Smooth muscle cell (in vitro differentiated cells): ENCODE data around the gene DERA. TPM values are rescaled to one million over a fixed set of nuclear protein-coding genes. Genes with fewer than 3 reads are reported as not detected.

Experiments
- DNase-seq: peaks from one replicate; lab custom pipeline; 2025; ENCODE audit not compliant: unreplicated experiment; lab: John Stamatoyannopoulos, UW
- H2AFZ ChIP-seq: fragments of 200-600 bp; sonication (generic); 2 replicates; pipeline ENCODE4 v1.6.0; 2016; ENCODE audit warnings: antibody characterized with exemption, low read depth, mild to moderate bottlenecking
- H3F3A ChIP-seq: fragments of 200-600 bp; sonication (generic); 2 replicates; pipeline ENCODE4 v1.6.0; 2017; ENCODE audit warnings: antibody characterized with exemption, low read depth
- H3K27ac ChIP-seq: fragments of 200-600 bp; sonication (generic); 2 replicates; pipeline ENCODE4 v1.5.1; 2016; ENCODE audit warnings: low read depth, mild to moderate bottlenecking
- H3K27me3 ChIP-seq: fragments of 200-600 bp; sonication (generic); 2 replicates; pipeline ENCODE4 v1.6.1; 2016; ENCODE audit warnings: low read depth, mild to moderate bottlenecking
- H3K36me3 ChIP-seq: fragments of 200-600 bp; sonication (generic); 2 replicates; pipeline ENCODE4 v1.5.1; 2016; ENCODE audit warnings: low read depth
- H3K4me1 ChIP-seq: fragments of 200-600 bp; sonication (generic); 2 replicates; pipeline ENCODE4 v1.5.1; 2016; ENCODE audit warnings: low read depth
- H3K4me2 ChIP-seq: fragments of 200-600 bp; sonication (generic); 2 replicates; pipeline ENCODE4 v1.6.0; 2016; ENCODE audit warnings: mild to moderate bottlenecking
- H3K4me3 ChIP-seq: fragments of 200-600 bp; sonication (generic); 2 replicates; pipeline ENCODE4 v1.5.1; 2016; ENCODE audit warnings: mild to moderate bottlenecking
- H3K79me2 ChIP-seq: fragments of 200-600 bp; sonication (generic); 2 replicates; pipeline ENCODE4 v1.6.0; 2016; ENCODE audit warnings: low read depth, mild to moderate bottlenecking
- H3K9ac ChIP-seq: fragments of 200-600 bp; sonication (generic); 2 replicates; pipeline ENCODE4 v1.6.0; 2016; ENCODE audit warnings: low read depth
- H3K9me3 ChIP-seq: fragments of 200-600 bp; sonication (generic); replicated peaks from 2 replicates; pipeline ENCODE4 v1.5.1; 2016; ENCODE audit warnings: low read depth
- H4K20me1 ChIP-seq: fragments of 200-600 bp; sonication (generic); 2 replicates; pipeline ENCODE4 v1.6.0; 2016; ENCODE audit warnings: low read depth
- WGBS: methylation state at CpG from one replicate; pipeline ENCODE4 v1.1.7; 2016; ENCODE audit warnings: low lambda C conversion rate; 5-methylcytosine and 5-hydroxymethylcytosine counted together
- polyA plus RNA-seq: library from polyadenylated mRNA; unstranded; fragments of >200 nt; fragmentation: Nextera tagmentation; extraction: Ambion mirVana; gene quantifications from 2 replicates; pipeline ENCODE4 v1.2.1, GENCODE V29; 2016
- total RNA-seq: library from RNA; depleted of rRNA; stranded (reverse); fragments of >200 nt; gene quantifications from 2 replicates; pipeline ENCODE4 v1.2.3, GENCODE V29; 2014
- TF ChIP-seq, protein P1 (sequence below): fragments of 200-600 bp; sonication (generic); IDR thresholded peaks from 2 replicates; pipeline ENCODE4 v1.5.1; 2017; ENCODE audit warnings: borderline replicate concordance, mild to moderate bottlenecking, antibody characterized with exemption; ENCODE audit not compliant: insufficient read depth, poor library complexity, severe bottlenecking

DERA gene
- total and polyA plus RNA-seq, 2 experiments from 2014 or later: 23.3 to 35.1 TPM

DNA sequence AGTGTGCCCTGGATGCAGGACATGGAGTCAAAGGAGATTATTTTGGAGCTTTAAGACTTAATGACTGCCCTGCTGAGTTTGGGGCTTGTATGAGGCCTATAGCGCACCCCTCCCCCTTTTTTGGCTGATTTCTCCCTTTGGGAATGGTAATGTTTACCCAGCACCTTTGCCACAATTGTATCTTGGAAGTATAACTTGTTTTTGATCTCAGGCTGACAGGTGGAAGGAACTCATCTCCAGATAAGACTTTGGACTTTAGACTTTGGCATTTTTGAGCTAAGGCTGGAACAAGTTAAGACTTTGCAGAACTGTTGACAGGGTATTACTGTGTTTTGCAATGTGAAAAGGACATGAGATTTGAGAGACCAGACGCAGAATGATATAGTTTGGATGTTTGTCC, 110.5 kb downstream of the DERA start:
- no peak overlapping the region for H3K4me2 ChIP-seq
- no peaks in the 10 kb centered on the region for H3K36me3 ChIP-seq
- H4K20me1 ChIP-seq: no peaks in the 10 kb centered on the region
- peaks cover 7% of the 10 kb centered on the region for H3K9me3 ChIP-seq
- no peak overlapping the region for H3K4me3 ChIP-seq
- H3K27me3 ChIP-seq: no peaks in the 10 kb centered on the region
- WGBS: 85% methylated on average over 2 of the region's 2 CpGs
- H2AFZ ChIP-seq: no peak overlapping the region
- no peak overlapping the region for H3K9ac ChIP-seq
- no peak for DNase-seq
- no peak overlapping the region for H3K27ac ChIP-seq
- H3F3A ChIP-seq: no peaks in the 10 kb centered on the region
- H3K4me1 ChIP-seq: no peaks in the 10 kb centered on the region
- TF ChIP-seq, protein P1, sequence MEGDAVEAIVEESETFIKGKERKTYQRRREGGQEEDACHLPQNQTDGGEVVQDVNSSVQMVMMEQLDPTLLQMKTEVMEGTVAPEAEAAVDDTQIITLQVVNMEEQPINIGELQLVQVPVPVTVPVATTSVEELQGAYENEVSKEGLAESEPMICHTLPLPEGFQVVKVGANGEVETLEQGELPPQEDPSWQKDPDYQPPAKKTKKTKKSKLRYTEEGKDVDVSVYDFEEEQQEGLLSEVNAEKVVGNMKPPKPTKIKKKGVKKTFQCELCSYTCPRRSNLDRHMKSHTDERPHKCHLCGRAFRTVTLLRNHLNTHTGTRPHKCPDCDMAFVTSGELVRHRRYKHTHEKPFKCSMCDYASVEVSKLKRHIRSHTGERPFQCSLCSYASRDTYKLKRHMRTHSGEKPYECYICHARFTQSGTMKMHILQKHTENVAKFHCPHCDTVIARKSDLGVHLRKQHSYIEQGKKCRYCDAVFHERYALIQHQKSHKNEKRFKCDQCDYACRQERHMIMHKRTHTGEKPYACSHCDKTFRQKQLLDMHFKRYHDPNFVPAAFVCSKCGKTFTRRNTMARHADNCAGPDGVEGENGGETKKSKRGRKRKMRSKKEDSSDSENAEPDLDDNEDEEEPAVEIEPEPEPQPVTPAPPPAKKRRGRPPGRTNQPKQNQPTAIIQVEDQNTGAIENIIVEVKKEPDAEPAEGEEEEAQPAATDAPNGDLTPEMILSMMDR: no peak
- H3K79me2 ChIP-seq: no peaks in the 10 kb centered on the region

DNA sequence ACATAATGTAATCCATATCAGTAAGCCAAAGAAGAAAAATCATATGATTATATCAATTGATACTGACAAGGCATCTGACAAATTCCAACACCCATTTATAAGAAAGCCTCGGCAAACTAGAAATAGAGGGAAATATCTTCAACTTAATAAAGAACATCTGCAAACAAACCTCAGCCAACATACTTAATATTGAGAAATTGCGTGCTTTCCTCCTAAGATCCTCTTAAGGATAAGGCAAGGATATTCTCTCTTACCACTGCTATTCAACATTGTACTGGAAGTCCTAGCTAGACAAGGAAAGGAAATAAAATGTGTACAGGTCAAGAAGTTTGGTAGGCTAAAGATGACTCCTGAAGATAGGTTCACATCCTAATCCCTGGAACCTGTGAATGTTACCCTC, 115.9 kb downstream of the DERA start:
- peaks cover 7% of the 10 kb centered on the region for H3K9me3 ChIP-seq
- no peaks in the 10 kb centered on the region for H3K79me2 ChIP-seq
- no peak overlapping the region for H3K4me3 ChIP-seq
- no peaks in the 10 kb centered on the region for H3F3A ChIP-seq
- no peak overlapping the region for H3K9ac ChIP-seq
- WGBS: 97% methylated on average over 2 of the region's 2 CpGs
- TF ChIP-seq, protein P1: no peak
- no peak for DNase-seq
- H3K4me2 ChIP-seq: no peak overlapping the region
- no peak overlapping the region for H2AFZ ChIP-seq
- no peak overlapping the region for H3K27ac ChIP-seq
- H4K20me1 ChIP-seq: no peaks in the 10 kb centered on the region
- no peaks in the 10 kb centered on the region for H3K4me1 ChIP-seq
- H3K36me3 ChIP-seq: no peaks in the 10 kb centered on the region
- H3K27me3 ChIP-seq: no peaks in the 10 kb centered on the region

DNA sequence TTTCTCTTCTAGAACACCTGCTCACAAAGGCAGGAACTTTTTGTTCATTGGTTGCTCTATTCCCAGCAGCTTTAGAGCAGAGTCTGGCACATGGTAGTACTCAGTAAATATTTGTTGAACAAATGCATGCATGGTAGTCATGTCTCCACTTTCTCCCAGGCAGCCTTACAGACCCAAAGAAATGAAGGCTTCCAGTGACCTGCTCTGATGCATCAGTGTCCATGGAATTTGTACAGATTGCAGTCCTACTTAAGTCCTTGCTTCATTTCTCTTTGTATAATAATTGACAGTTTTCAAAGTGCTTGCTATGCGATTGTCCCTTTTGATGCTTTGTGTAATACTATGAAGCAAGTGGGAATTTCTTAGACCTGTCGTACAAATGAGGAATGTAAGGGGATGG, 119.6 kb downstream of the DERA start:
- DNase-seq: no peak
- Histone ChIP-seq H3K4me2 (no peak overlapping the region), H3K9me3 (no peaks in the 10 kb centered on the region), H3F3A (no peaks in the 10 kb centered on the region), H3K4me1 (peaks cover 3% of the 10 kb centered on the region), H3K36me3 (no peaks in the 10 kb centered on the region), H2AFZ (no peak overlapping the region), H3K79me2 (no peaks in the 10 kb centered on the region), H3K4me3 (no peak overlapping the region), H3K27ac (no peak overlapping the region), H4K20me1 (no peaks in the 10 kb centered on the region), H3K9ac (no peak overlapping the region), H3K27me3 (no peaks in the 10 kb centered on the region)
- 92% methylated on average over 2 of the region's 2 CpGs for WGBS
- TF ChIP-seq, protein P1: no peak

DNA sequence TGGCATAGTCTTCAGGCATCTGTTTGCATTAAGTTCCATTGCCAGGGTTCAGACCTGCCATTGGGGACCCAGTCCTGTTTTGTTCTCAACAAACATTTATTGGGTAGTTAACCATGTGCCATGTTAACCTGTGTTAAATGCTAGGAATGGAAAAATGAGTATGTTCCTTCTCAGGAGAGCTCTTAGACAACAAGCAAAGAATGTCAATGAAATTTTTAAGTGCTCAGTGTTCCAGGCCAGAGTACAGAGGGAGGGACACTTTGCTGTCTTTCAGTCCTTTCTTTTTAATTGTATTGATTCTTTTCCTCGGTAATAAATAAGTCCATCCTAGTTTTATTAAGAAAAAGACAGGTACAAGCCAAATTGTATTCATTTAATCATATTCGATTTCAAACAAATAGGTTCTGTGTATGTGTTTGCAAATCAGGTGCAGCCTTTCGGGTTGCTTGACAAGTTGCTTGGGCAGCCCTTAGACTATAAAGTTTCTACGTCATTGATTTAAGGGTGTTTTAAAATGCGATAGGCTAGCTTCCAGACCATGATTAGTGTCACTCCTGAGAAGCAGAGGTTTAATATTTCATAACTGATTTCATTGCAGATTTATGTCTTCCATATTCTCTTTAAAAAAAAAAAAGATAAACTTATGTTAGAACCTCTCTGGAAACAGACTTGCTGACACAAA, 123.1 kb downstream of the DERA start:
- no peaks in the 10 kb centered on the region for H3K9me3 ChIP-seq
- peaks cover 16% of the 10 kb centered on the region for H3K4me1 ChIP-seq
- H3K4me2 ChIP-seq: no peak overlapping the region
- H3K79me2 ChIP-seq: no peaks in the 10 kb centered on the region
- 96% methylated on average over 5 of the region's 5 CpGs for WGBS
- no peaks in the 10 kb centered on the region for H3F3A ChIP-seq
- TF ChIP-seq, protein P1: no peak
- no peak overlapping the region for H2AFZ ChIP-seq
- H4K20me1 ChIP-seq: no peaks in the 10 kb centered on the region
- H3K4me3 ChIP-seq: no peak overlapping the region
- no peaks in the 10 kb centered on the region for H3K27me3 ChIP-seq
- no peak overlapping the region for H3K9ac ChIP-seq
- no peaks in the 10 kb centered on the region for H3K36me3 ChIP-seq
- DNase-seq: no peak
- no peak overlapping the region for H3K27ac ChIP-seq
